ENCODE data around the gene ELP4. TPM values are rescaled to one million over a fixed set of nuclear protein-coding genes. Genes with fewer than 3 reads are reported as not detected.

Gene ELP4
- total RNA-seq, 1 experiment from 2014 or later: 20.3 TPM

GRCh38 chr11:31720671-31721365 lies 211.3 kb downstream of the ELP4 start:
- intact Hi-C loops (cut with micrococcal nuclease; ENCODE audit: unreplicated experiment): no loop called here
- Mint-ChIP-seq H3K9me3 (ENCODE audit: low read depth, unreplicated experiment) (no peaks in the 10 kb centered on the region), H3K27ac (ENCODE audit: unreplicated experiment) (no peak overlapping the region), H3K4me1 (ENCODE audit: low read depth, unreplicated experiment) (no peaks in the 10 kb centered on the region), H3K27me3 (ENCODE audit: unreplicated experiment) (no peaks in the 10 kb centered on the region), H3K4me3 (ENCODE audit: low read depth, unreplicated experiment) (no peak overlapping the region), H3K36me3 (ENCODE audit: insufficient read depth, unreplicated experiment) (no peaks in the 10 kb centered on the region)
- TF ChIP-seq CTCF (IDR thresholded peaks at IDR 0.05; ENCODE audit: unreplicated experiment): no peak
- DNase-seq: no peak
- BruUV-seq (replicated peaks): no TSS peak
- CTCF ChIA-PET: no interaction called here

GRCh38 chr11:31722754-31723153 lies 213.2 kb downstream of the ELP4 start:
- Mint-ChIP-seq H3K4me3 (ENCODE audit: low read depth, unreplicated experiment) (no peak overlapping the region), H3K9me3 (ENCODE audit: low read depth, unreplicated experiment) (peaks cover 3% of the 10 kb centered on the region), H3K27ac (ENCODE audit: unreplicated experiment) (no peak overlapping the region), H3K36me3 (ENCODE audit: insufficient read depth, unreplicated experiment) (no peaks in the 10 kb centered on the region), H3K27me3 (ENCODE audit: unreplicated experiment) (no peaks in the 10 kb centered on the region), H3K4me1 (ENCODE audit: low read depth, unreplicated experiment) (no peaks in the 10 kb centered on the region)
- intact Hi-C loops (cut with micrococcal nuclease; ENCODE audit: unreplicated experiment): no loop called here
- no TSS peak for BruUV-seq (replicated peaks)
- CTCF ChIA-PET: interaction anchor here (0.6 kb wide), 1 partner anchor 125 kb away, joined by 4 read pairs; no protein-coding TSS in a partner anchor
- DNase-seq: no peak
- no peak for TF ChIP-seq CTCF (IDR thresholded peaks at IDR 0.05; ENCODE audit: unreplicated experiment)

GRCh38 chr11:31725176-31725575 lies 215.6 kb downstream of the ELP4 start:
- no peak overlapping the region for H3K27ac Mint-ChIP-seq (ENCODE audit: unreplicated experiment)
- no peaks in the 10 kb centered on the region for H3K36me3 Mint-ChIP-seq (ENCODE audit: insufficient read depth, unreplicated experiment)
- no peak overlapping the region for H3K4me3 Mint-ChIP-seq (ENCODE audit: low read depth, unreplicated experiment)
- no peaks in the 10 kb centered on the region for H3K27me3 Mint-ChIP-seq (ENCODE audit: unreplicated experiment)
- TF ChIP-seq CTCF (IDR thresholded peaks at IDR 0.05; ENCODE audit: unreplicated experiment): no peak
- no peak for DNase-seq
- intact Hi-C loops (cut with micrococcal nuclease; ENCODE audit: unreplicated experiment): no loop called here
- BruUV-seq (replicated peaks): no TSS peak
- CTCF ChIA-PET: no interaction called here
- no peaks in the 10 kb centered on the region for H3K4me1 Mint-ChIP-seq (ENCODE audit: low read depth, unreplicated experiment)
- peaks cover 3% of the 10 kb centered on the region for H3K9me3 Mint-ChIP-seq (ENCODE audit: low read depth, unreplicated experiment)

GRCh38 chr11:31728432-31728831 lies 218.9 kb downstream of the ELP4 start:
- Mint-ChIP-seq H3K4me3 (ENCODE audit: low read depth, unreplicated experiment) (no peak overlapping the region), H3K9me3 (ENCODE audit: low read depth, unreplicated experiment) (peaks cover 12% of the 10 kb centered on the region), H3K4me1 (ENCODE audit: low read depth, unreplicated experiment) (no peaks in the 10 kb centered on the region), H3K36me3 (ENCODE audit: insufficient read depth, unreplicated experiment) (no peaks in the 10 kb centered on the region), H3K27me3 (ENCODE audit: unreplicated experiment) (no peaks in the 10 kb centered on the region), H3K27ac (ENCODE audit: unreplicated experiment) (no peak overlapping the region)
- CTCF ChIA-PET: no interaction called here
- no peak for TF ChIP-seq CTCF (IDR thresholded peaks at IDR 0.05; ENCODE audit: unreplicated experiment)
- intact Hi-C loops (cut with micrococcal nuclease; ENCODE audit: unreplicated experiment): no loop called here
- no TSS peak for BruUV-seq (replicated peaks)
- no peak for DNase-seq
